H1 (cell line): Measurements from ENCODE around the gene DDX31. TPM values are rescaled to one million over a fixed set of nuclear protein-coding genes. Genes with fewer than 3 reads are reported as not detected.

Experiments
- CTCF ChIA-PET: fragments of 300-600 bp; sonication (Branson Sonifier 250); formaldehyde crosslinking; loops from one replicate; lab custom pipeline; 2021; ENCODE audit not compliant: partially characterized antibody; lab: Charles Lee
- POLR2A ChIA-PET: fragments of 300-600 bp; sonication (Branson Sonifier 250); formaldehyde crosslinking; loops from one replicate; lab custom pipeline; 2021; ENCODE audit warnings: inconsistent platforms; ENCODE audit not compliant: partially characterized antibody; lab: Charles Lee
- DNase-seq, 2 experiments: peaks; one replicate each; pipeline versions ENCODE4 v3.0.0 to v3.0.0-alpha.2; 2010 to 2022; ENCODE audit warnings: low spot score in 2 of 2, low read depth in 1 of 2, mixed read lengths in 1 of 2
- FAIRE-seq: peaks from 2 replicates; lab custom pipeline; 2011; peaks lifted over from hg19 to GRCh38; lab: Jason Lieb, UNC
- H2AFZ ChIP-seq: 2 replicates; pipeline ENCODE4 v1.8.1; 2012; ENCODE audit warnings: low read length, inconsistent platforms
- H2AK5ac ChIP-seq: 2 replicates; pipeline ENCODE4 v1.6.1; 2013; ENCODE audit warnings: low read depth, low read length
- H2BK120ac ChIP-seq: replicated peaks from 2 replicates; pipeline ENCODE3; 2013; ENCODE audit warnings: low read depth, low read length, inconsistent platforms
- H2BK12ac ChIP-seq: 2 replicates; pipeline ENCODE4 v1.6.1; 2013; ENCODE audit warnings: low read depth, low read length
- H2BK15ac ChIP-seq: 2 replicates; pipeline ENCODE4 v1.6.1; 2013; ENCODE audit warnings: low read length
- H2BK20ac ChIP-seq: 2 replicates; pipeline ENCODE4 v1.6.1; 2013; ENCODE audit warnings: low read length
- H2BK5ac ChIP-seq: 2 replicates; pipeline ENCODE4 v1.6.1; 2013; ENCODE audit warnings: low read depth, low read length
- H3K14ac ChIP-seq: 2 replicates; pipeline ENCODE4 v1.6.1; 2013; ENCODE audit warnings: inconsistent platforms; ENCODE audit not compliant: insufficient read length
- H3K18ac ChIP-seq: 2 replicates; pipeline ENCODE4 v1.6.1; 2013; ENCODE audit warnings: low read length; ENCODE audit errors: extremely low read depth
- H3K23ac ChIP-seq: 2 replicates; pipeline ENCODE4 v1.6.1; 2013; ENCODE audit warnings: inconsistent platforms; ENCODE audit not compliant: insufficient read length
- H3K23me2 ChIP-seq: 2 replicates; pipeline ENCODE4 v1.6.1; 2013; ENCODE audit warnings: low read depth, low read length
- H3K27ac ChIP-seq: 2 replicates; pipeline ENCODE4 v1.6.1; 2011; ENCODE audit warnings: low read depth, low read length, inconsistent platforms
- H3K27me3 ChIP-seq, 4 experiments: replicated peaks in 1 of 4; 1 replicate in 1 of 4; 2 replicates in 3 of 4; pipeline versions ENCODE4 v1.6.1 to v1.8.1; 2011 to 2013; ENCODE audit warnings: low read length in 3 of 4, mild to moderate bottlenecking in 3 of 4, inconsistent platforms in 2 of 4, mixed read lengths in 2 of 4, moderate library complexity in 1 of 4; ENCODE audit not compliant: control insufficient read depth in 3 of 4, insufficient read depth in 3 of 4; ENCODE audit errors: extremely low read depth in 1 of 4
- H3K36me3 ChIP-seq, 4 experiments: 2 replicates each; pipeline versions ENCODE4 v1.6.1 to v1.8.1; 2011 to 2013; ENCODE audit warnings: mild to moderate bottlenecking in 4 of 4, low read length in 3 of 4, moderate library complexity in 2 of 4, control low read depth in 1 of 4, inconsistent platforms in 1 of 4; ENCODE audit not compliant: insufficient read depth in 4 of 4, control insufficient read depth in 2 of 4
- H3K4ac ChIP-seq: replicated peaks from 2 replicates; pipeline ENCODE3; 2013; ENCODE audit warnings: low read length, low read depth, mixed read lengths, inconsistent platforms; ENCODE audit not compliant: insufficient read length
- H3K4me1 ChIP-seq, 4 experiments: replicated peaks in 1 of 4; 1 replicate in 1 of 4; 2 replicates in 3 of 4; pipeline versions ENCODE4 v1.6.1 to v1.8.1; 2011 to 2013; ENCODE audit warnings: low read length in 3 of 4, inconsistent platforms in 2 of 4, mixed read lengths in 1 of 4; ENCODE audit not compliant: insufficient read depth in 4 of 4, control insufficient read depth in 3 of 4
- H3K4me2 ChIP-seq, 2 experiments: 2 replicates each; pipeline versions ENCODE4 v1.6.1 to v1.8.1; 2011 to 2013; ENCODE audit warnings: low read depth in 2 of 2, low read length in 2 of 2, control low read depth in 1 of 2, inconsistent platforms in 1 of 2, mild to moderate bottlenecking in 1 of 2; ENCODE audit not compliant: insufficient read depth in 1 of 2
- H3K4me3 ChIP-seq, 4 experiments: fragments of 200-600, 300-600 bp in 1 of 4; sonication (generic), shearing (Covaris generic), sonication (Bioruptor Twin) in 1 of 4; 2 replicates each; pipeline versions ENCODE4 v1.5.1 to v1.8.1; 2011 to 2016; ENCODE audit warnings: low read length in 4 of 4, low read depth in 3 of 4, control low read depth in 2 of 4, inconsistent platforms in 2 of 4, mild to moderate bottlenecking in 2 of 4, mixed read lengths in 1 of 4, moderate library complexity in 1 of 4; ENCODE audit not compliant: insufficient read depth in 2 of 4; ENCODE audit errors: extremely low read depth in 1 of 4
- H3K56ac ChIP-seq: replicated peaks from 2 replicates; pipeline ENCODE3; 2013; ENCODE audit warnings: low read depth, mild to moderate bottlenecking, mixed read lengths, low read length, inconsistent platforms; ENCODE audit not compliant: insufficient read length
- H3K79me1 ChIP-seq: 2 replicates; pipeline ENCODE4 v1.6.1; 2013; ENCODE audit warnings: low read depth, low read length, control low read depth
- H3K79me2 ChIP-seq, 2 experiments: 2 replicates each; pipeline versions ENCODE4 v1.6.1 to v1.8.1; 2012 to 2013; ENCODE audit warnings: low read length in 2 of 2, mild to moderate bottlenecking in 2 of 2, inconsistent platforms in 1 of 2; ENCODE audit not compliant: insufficient read depth in 2 of 2, control insufficient read depth in 1 of 2
- H3K9ac ChIP-seq, 4 experiments: replicated peaks in 1 of 4; 1 replicate in 1 of 4; 2 replicates in 3 of 4; pipeline versions ENCODE4 v1.6.1 to v1.8.1; 2011 to 2013; ENCODE audit warnings: low read depth in 3 of 4, low read length in 3 of 4, control low read depth in 2 of 4, mild to moderate bottlenecking in 2 of 4, moderate library complexity in 2 of 4, inconsistent platforms in 1 of 4; ENCODE audit errors: extremely low read depth in 1 of 4
- H3K9me3 ChIP-seq, 2 experiments: 2 replicates each; pipeline versions ENCODE4 v1.6.1 to v1.8.1; 2012 to 2013; ENCODE audit warnings: mild to moderate bottlenecking in 2 of 2, moderate library complexity in 2 of 2, control low read depth in 1 of 2, inconsistent platforms in 1 of 2, low read depth in 1 of 2, low read length in 1 of 2, mixed read lengths in 1 of 2; ENCODE audit not compliant: insufficient read depth in 2 of 2
- H4K20me1 ChIP-seq, 2 experiments: replicated peaks in 1 of 2; 2 replicates each; pipeline versions ENCODE3 to v1.8.1; 2011 to 2013; ENCODE audit warnings: inconsistent platforms in 2 of 2, low read length in 2 of 2, mild to moderate bottlenecking in 1 of 2; ENCODE audit not compliant: insufficient read depth in 2 of 2, control insufficient read depth in 1 of 2
- H4K5ac ChIP-seq: 2 replicates; pipeline ENCODE4 v1.6.1; 2013; ENCODE audit warnings: low read length, low read depth, mixed read lengths, inconsistent platforms; ENCODE audit not compliant: insufficient read length
- H4K8ac ChIP-seq: 2 replicates; pipeline ENCODE4 v1.8.0; 2013; ENCODE audit warnings: mild to moderate bottlenecking, moderate library complexity, low read length, inconsistent platforms; ENCODE audit not compliant: insufficient read depth; ENCODE audit errors: extremely low read depth
- H4K91ac ChIP-seq: replicated peaks from 2 replicates; pipeline ENCODE3; 2013; ENCODE audit warnings: low read length, mixed read lengths, inconsistent platforms; ENCODE audit not compliant: insufficient read length
- BACH1 ChIP-seq: IDR thresholded peaks from 2 replicates; pipeline ENCODE4 v1.6.1; 2012; ENCODE audit warnings: low read length, improper control_type of control experiment
- EZH2 ChIP-seq: fragments of 200-600 bp; sonication (generic); IDR thresholded peaks from 2 replicates; pipeline ENCODE4 v1.7.1; 2012; ENCODE audit warnings: low read depth, mild to moderate bottlenecking, moderate library complexity, low read length, inconsistent platforms; ENCODE audit not compliant: severe bottlenecking
- FOSL1 ChIP-seq: IDR thresholded peaks from 2 replicates; pipeline ENCODE4 v1.6.1; 2011; ENCODE audit warnings: mild to moderate bottlenecking, low read depth, low read length, moderate library complexity; ENCODE audit not compliant: insufficient read depth
- GABPA ChIP-seq: IDR thresholded peaks from 2 replicates; pipeline ENCODE4 v1.6.1; 2011; ENCODE audit warnings: mild to moderate bottlenecking, low read length, moderate library complexity, borderline replicate concordance; ENCODE audit not compliant: insufficient read depth
- GTF2F1 ChIP-seq: IDR thresholded peaks from 2 replicates; pipeline ENCODE4 v1.6.1; 2012; ENCODE audit warnings: low read depth, low read length, improper control_type of control experiment, borderline replicate concordance
- JUND ChIP-seq: IDR thresholded peaks from 2 replicates; pipeline ENCODE4 v1.6.1; 2011; ENCODE audit warnings: mild to moderate bottlenecking, improper control_type of control experiment, low read length
- KDM4A ChIP-seq: IDR thresholded peaks from one replicate; pipeline ENCODE4 v1.7.1; 2012; ENCODE audit warnings: low read depth, mild to moderate bottlenecking, moderate library complexity, low read length, inconsistent platforms; ENCODE audit not compliant: severe bottlenecking
- PHF8 ChIP-seq: fragments of 200-600 bp; sonication (generic); conservative IDR thresholded peaks from 2 replicates; pipeline ENCODE4 v1.7.1; 2012; ENCODE audit warnings: low read depth, mild to moderate bottlenecking, inconsistent platforms, low read length, moderate library complexity
- POLR2AphosphoS5 ChIP-seq: IDR thresholded peaks from 2 replicates; pipeline ENCODE4 v1.6.1; 2011; ENCODE audit warnings: low read depth, low read length
- TCF12 ChIP-seq: IDR thresholded peaks from 2 replicates; pipeline ENCODE4 v1.6.1; 2011; ENCODE audit warnings: low read depth, mild to moderate bottlenecking, low read length
- ZNF274 ChIP-seq: IDR thresholded peaks from 2 replicates; pipeline ENCODE4 v1.7.0; 2012; ENCODE audit warnings: low read length, borderline replicate concordance; ENCODE audit errors: extremely low read depth
- WGBS, 2 experiments: shearing (Covaris generic) in 1 of 2; methylation state at CpG; one replicate each; pipeline versions ENCODE4 v1.1.6 to v1.1.7; 2013 to 2015; ENCODE audit warnings: low lambda C conversion rate in 2 of 2, mixed read lengths in 2 of 2, inconsistent platforms in 1 of 2, low coverage in 1 of 2, missing lambda C conversion rate in 1 of 2; ENCODE audit not compliant: insufficient replicate concordance in 2 of 2, insufficient coverage in 1 of 2, insufficient read length in 1 of 2; ENCODE audit errors: extremely low coverage in 1 of 2, missing lambda C conversion rate in 1 of 2; 5-methylcytosine and 5-hydroxymethylcytosine counted together
- polyA plus RNA-seq, 7 experiments: library from polyadenylated mRNA; depleted of rRNA in 3 of 7; stranded (reverse) in 5 of 7; unstranded in 2 of 7; fragments of >200 nt in 5 of 7; fragments of 200-250 nt in 2 of 7; gene quantifications; 1 replicate in 5 of 7; 2 replicates in 1 of 7; 4 replicates in 1 of 7; pipeline versions ENCODE4 v1.2.1 to v1.2.3, GENCODE V29; 2011 to 2013; ENCODE audit warnings: missing spikeins in 2 of 7, mixed read lengths in 2 of 7
- total RNA-seq: library from RNA; stranded (reverse); fragmentation: NEBNext Ultra II Directional; extraction: Animal tissue kit (Norgen Biotek cat#: 25700); gene quantifications from 2 replicates; pipeline ENCODE4 v1.2.1, GENCODE V29; 2021
- TF ChIP-seq, protein P1 (sequence below): IDR thresholded peaks from 2 replicates; pipeline ENCODE4 v1.6.1; 2011; ENCODE audit warnings: low read length, improper control_type of control experiment

DDX31 gene
- total and polyA plus RNA-seq, 2 of the 8 experiments (the other 6 are each of a cell fraction or from before 2014, with no cell fraction given): 9.5 to 23.7 TPM

DNA sequence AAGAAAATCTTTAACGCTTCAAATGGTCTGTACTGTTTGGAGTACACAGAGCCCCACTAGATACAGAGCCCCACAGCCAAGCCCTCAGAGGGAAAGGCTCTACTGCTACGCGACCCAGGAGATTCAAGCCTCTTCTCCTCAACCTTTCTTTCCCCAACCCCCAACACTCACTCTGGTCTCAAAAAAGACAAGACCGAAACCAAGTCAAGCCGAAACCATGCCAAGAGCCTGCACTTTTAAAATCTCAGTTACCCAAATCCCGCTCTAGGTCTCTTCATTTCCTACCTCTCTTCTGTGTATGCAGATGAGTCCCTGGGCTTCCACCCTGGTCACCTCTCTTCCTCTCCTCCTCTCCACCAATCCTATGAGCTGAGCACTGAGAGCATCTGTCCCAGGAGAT is 55.5 kb downstream of the DDX31 start:
- Histone ChIP-seq H4K5ac (no peak overlapping the region), H3K36me3 (peaks cover 4 to 49% (median 20%) of the 10 kb centered on the region in 4 experiments), H2BK20ac (no peak overlapping the region), H3K56ac (no peak overlapping the region), H2BK5ac (no peak overlapping the region; the same call in 1 of the 2 replicates), H3K27me3 (no peaks in the 10 kb centered on the region), H2BK12ac (no peak overlapping the region), H3K4ac (no peak overlapping the region), H2AK5ac (no peak overlapping the region), H3K4me2 (no peak overlapping the region), H2BK120ac (no peak overlapping the region), H3K79me2 (no peaks in the 10 kb centered on the region), H3K27ac (no peak overlapping the region), H3K4me1 (peaks cover 4 to 11% (median 6%) of the 10 kb centered on the region in 4 experiments; a peak in 4 of 7 replicates), H4K20me1 (peaks cover 0 to 1% of the 10 kb centered on the region in 2 experiments), H3K23me2 (no peaks in the 10 kb centered on the region), H4K8ac (no peak overlapping the region)
- DNase-seq: no peak
- WGBS, 2 experiments: 78% methylated on average over 6 of the region's 6 CpGs; no CpG with 5 or more reads in 1 of the 2 experiments
- ChIA-PET POLR2A (interaction anchor here (1.4 kb wide), 1 partner anchor 12 kb away, joined by 3 read pairs; no protein-coding TSS in a partner anchor), CTCF (interaction anchor here (4.2 kb wide), 1 partner anchor 31 kb away, joined by 17 read pairs; no protein-coding TSS in a partner anchor)
- TF ChIP-seq PHF8: no peak
- no peak for TF ChIP-seq GTF2F1
- TF ChIP-seq FOSL1: no peak
- TF ChIP-seq, protein P1, sequence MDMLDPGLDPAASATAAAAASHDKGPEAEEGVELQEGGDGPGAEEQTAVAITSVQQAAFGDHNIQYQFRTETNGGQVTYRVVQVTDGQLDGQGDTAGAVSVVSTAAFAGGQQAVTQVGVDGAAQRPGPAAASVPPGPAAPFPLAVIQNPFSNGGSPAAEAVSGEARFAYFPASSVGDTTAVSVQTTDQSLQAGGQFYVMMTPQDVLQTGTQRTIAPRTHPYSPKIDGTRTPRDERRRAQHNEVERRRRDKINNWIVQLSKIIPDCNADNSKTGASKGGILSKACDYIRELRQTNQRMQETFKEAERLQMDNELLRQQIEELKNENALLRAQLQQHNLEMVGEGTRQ: no peak
- TF ChIP-seq KDM4A: no peak
- no peak for TF ChIP-seq JUND
- TF ChIP-seq BACH1: no peak
- no peak for TF ChIP-seq TCF12
- TF ChIP-seq POLR2AphosphoS5: no peak
- TF ChIP-seq GABPA: no peak
- TF ChIP-seq ZNF274: no peak
- TF ChIP-seq EZH2: no peak
- TF ChIP-seq, all 59 proteins: peak for 0
- Histone ChIP-seq H4K91ac (no peak overlapping the region), H3K79me1 (no peaks in the 10 kb centered on the region; the same call in 1 of the 2 replicates), H3K4me3 (no peak overlapping the region), H3K23ac (no peak overlapping the region), H3K18ac (no peak overlapping the region), H3K14ac (no peak overlapping the region), H2AFZ (no peak overlapping the region), H3K9me3 (no peaks in the 10 kb centered on the region), H3K9ac (no peak overlapping the region), H2BK15ac (no peak overlapping the region)
- FAIRE-seq: no peak
